ENCODE measurements around the gene LACC1. TPM values are rescaled to one million over a fixed set of nuclear protein-coding genes. Genes with fewer than 3 reads are reported as not detected.
A peak's percentile ranks its signal among the peaks of the same experiment; 100 is the strongest.

Gene LACC1
- total and polyA plus RNA-seq, 2 of the 13 experiments (the other 11 are each of a cell fraction or from before 2014, with no cell fraction given) = 0.92 to 1.7 TPM

DNA sequence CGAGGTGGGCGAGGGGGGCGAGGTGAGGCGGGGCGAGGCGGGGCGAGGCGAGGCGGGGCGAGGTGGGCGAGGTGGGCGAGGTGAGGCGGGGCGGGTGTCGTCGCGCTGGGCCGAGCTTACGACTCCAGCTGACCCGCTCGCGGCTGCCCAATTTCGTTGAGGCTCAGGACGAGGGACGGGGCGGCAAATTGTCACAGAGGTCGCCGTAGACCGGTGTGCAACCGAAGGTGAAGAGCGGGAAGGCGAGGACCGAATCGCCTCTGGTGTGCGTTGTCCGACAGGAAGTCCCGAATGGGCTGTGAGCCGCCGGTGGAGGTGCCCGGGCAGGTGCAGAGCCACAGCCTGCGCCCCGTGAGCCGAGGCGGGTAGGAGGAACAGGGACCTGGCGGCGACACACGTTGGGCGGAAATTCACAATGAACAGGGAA is at the start of gene LACC1 (continued):
- TF ChIP-seq NR2F6 (IDR thresholded peaks at IDR 0.05) (no peak), NR2F6 (CRISPR knock-in tag; IDR thresholded peaks at IDR 0.05) (no peak), ZNF296 (CRISPR knock-in tag; conservative IDR thresholded peaks at IDR 0.05) (no peak), MED8 (CRISPR knock-in tag; IDR thresholded peaks at IDR 0.05; ENCODE audit: insufficient replicate concordance) (no peak), PHB2 (IDR thresholded peaks at IDR 0.05; ENCODE audit: partially characterized antibody) (no peak), ZNF652 (CRISPR knock-in tag; IDR thresholded peaks at IDR 0.05; ENCODE audit: borderline replicate concordance, low read depth) (no peak), HHEX (CRISPR knock-in tag; IDR thresholded peaks at IDR 0.05) (no peak), RBM39 (IDR thresholded peaks at IDR 0.05; ENCODE audit: low read depth, low read length, poor library complexity, severe bottlenecking) (no peak), KDM5A (IDR thresholded peaks at IDR 0.05; ENCODE audit: borderline replicate concordance, low read length) (no peak), ZNF747 (CRISPR knock-in tag; IDR thresholded peaks at IDR 0.05; ENCODE audit: borderline replicate concordance) (no peak), POLR2A (IDR thresholded peaks at IDR 0.05; ENCODE audit: insufficient read depth in 1 of 2, low read depth in 2 of 2, low read length in 2 of 2) (no peak), IKZF4 (CRISPR knock-in tag; IDR thresholded peaks at IDR 0.05; ENCODE audit: borderline replicate concordance, low read depth, not compliant biosample characterization) (no peak), ZNF557 (CRISPR knock-in tag; IDR thresholded peaks at IDR 0.05) (no peak), MLLT10 (CRISPR knock-in tag; IDR thresholded peaks at IDR 0.05) (no peak), IRF2 (CRISPR knock-in tag; IDR thresholded peaks at IDR 0.05) (no peak; the same call in 1 of the 2 replicates), MTA3 (CRISPR knock-in tag; IDR thresholded peaks at IDR 0.05) (no peak), NCOA5 (CRISPR knock-in tag; IDR thresholded peaks at IDR 0.05) (no peak)
- TF ChIP-seq, protein P1, sequence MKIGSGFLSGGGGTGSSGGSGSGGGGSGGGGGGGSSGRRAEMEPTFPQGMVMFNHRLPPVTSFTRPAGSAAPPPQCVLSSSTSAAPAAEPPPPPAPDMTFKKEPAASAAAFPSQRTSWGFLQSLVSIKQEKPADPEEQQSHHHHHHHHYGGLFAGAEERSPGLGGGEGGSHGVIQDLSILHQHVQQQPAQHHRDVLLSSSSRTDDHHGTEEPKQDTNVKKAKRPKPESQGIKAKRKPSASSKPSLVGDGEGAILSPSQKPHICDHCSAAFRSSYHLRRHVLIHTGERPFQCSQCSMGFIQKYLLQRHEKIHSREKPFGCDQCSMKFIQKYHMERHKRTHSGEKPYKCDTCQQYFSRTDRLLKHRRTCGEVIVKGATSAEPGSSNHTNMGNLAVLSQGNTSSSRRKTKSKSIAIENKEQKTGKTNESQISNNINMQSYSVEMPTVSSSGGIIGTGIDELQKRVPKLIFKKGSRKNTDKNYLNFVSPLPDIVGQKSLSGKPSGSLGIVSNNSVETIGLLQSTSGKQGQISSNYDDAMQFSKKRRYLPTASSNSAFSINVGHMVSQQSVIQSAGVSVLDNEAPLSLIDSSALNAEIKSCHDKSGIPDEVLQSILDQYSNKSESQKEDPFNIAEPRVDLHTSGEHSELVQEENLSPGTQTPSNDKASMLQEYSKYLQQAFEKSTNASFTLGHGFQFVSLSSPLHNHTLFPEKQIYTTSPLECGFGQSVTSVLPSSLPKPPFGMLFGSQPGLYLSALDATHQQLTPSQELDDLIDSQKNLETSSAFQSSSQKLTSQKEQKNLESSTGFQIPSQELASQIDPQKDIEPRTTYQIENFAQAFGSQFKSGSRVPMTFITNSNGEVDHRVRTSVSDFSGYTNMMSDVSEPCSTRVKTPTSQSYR (CRISPR knock-in tag; IDR thresholded peaks at IDR 0.05; ENCODE audit: borderline replicate concordance) = no peak
- TF ChIP-seq, protein P2, sequence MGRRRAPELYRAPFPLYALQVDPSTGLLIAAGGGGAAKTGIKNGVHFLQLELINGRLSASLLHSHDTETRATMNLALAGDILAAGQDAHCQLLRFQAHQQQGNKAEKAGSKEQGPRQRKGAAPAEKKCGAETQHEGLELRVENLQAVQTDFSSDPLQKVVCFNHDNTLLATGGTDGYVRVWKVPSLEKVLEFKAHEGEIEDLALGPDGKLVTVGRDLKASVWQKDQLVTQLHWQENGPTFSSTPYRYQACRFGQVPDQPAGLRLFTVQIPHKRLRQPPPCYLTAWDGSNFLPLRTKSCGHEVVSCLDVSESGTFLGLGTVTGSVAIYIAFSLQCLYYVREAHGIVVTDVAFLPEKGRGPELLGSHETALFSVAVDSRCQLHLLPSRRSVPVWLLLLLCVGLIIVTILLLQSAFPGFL (CRISPR knock-in tag; IDR thresholded peaks at IDR 0.05) = no peak
- TF ChIP-seq, protein P3, sequence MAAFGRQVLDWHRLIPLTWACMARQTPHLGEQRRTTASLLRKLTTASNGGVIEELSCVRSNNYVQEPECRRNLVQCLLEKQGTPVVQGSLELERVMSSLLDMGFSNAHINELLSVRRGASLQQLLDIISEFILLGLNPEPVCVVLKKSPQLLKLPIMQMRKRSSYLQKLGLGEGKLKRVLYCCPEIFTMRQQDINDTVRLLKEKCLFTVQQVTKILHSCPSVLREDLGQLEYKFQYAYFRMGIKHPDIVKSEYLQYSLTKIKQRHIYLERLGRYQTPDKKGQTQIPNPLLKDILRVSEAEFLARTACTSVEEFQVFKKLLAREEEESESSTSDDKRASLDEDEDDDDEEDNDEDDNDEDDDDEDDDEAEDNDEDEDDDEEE (CRISPR knock-in tag; IDR thresholded peaks at IDR 0.05) = peak; percentile 8; the same call in 1 of the 2 replicates
- TF ChIP-seq, protein P4, sequence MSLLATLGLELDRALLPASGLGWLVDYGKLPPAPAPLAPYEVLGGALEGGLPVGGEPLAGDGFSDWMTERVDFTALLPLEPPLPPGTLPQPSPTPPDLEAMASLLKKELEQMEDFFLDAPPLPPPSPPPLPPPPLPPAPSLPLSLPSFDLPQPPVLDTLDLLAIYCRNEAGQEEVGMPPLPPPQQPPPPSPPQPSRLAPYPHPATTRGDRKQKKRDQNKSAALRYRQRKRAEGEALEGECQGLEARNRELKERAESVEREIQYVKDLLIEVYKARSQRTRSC (CRISPR knock-in tag; IDR thresholded peaks at IDR 0.05; ENCODE audit: low read depth) = no peak
- TF ChIP-seq, protein P5, sequence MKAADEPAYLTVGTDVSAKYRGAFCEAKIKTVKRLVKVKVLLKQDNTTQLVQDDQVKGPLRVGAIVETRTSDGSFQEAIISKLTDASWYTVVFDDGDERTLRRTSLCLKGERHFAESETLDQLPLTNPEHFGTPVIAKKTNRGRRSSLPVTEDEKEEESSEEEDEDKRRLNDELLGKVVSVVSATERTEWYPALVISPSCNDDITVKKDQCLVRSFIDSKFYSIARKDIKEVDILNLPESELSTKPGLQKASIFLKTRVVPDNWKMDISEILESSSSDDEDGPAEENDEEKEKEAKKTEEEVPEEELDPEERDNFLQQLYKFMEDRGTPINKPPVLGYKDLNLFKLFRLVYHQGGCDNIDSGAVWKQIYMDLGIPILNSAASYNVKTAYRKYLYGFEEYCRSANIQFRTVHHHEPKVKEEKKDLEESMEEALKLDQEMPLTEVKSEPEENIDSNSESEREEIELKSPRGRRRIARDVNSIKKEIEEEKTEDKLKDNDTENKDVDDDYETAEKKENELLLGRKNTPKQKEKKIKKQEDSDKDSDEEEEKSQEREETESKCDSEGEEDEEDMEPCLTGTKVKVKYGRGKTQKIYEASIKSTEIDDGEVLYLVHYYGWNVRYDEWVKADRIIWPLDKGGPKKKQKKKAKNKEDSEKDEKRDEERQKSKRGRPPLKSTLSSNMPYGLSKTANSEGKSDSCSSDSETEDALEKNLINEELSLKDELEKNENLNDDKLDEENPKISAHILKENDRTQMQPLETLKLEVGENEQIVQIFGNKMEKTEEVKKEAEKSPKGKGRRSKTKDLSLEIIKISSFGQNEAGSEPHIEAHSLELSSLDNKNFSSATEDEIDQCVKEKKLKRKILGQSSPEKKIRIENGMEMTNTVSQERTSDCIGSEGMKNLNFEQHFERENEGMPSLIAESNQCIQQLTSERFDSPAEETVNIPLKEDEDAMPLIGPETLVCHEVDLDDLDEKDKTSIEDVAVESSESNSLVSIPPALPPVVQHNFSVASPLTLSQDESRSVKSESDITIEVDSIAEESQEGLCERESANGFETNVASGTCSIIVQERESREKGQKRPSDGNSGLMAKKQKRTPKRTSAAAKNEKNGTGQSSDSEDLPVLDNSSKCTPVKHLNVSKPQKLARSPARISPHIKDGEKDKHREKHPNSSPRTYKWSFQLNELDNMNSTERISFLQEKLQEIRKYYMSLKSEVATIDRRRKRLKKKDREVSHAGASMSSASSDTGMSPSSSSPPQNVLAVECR (CRISPR knock-in tag; IDR thresholded peaks at IDR 0.05; ENCODE audit: borderline replicate concordance) = 0 out of 2 replicates have a peak, but pooled peaks have one; percentile 14

Measured in HepG2 (cell line).